HG03095 (cell line): Measurements from ENCODE around the gene SRP68.

Source experiments
- ATAC-seq: cut with Tn5 transposase; IDR thresholded peaks from one replicate; pipeline ENCODE4 v1.9.1; 2021; ENCODE audit warnings: moderate library complexity; ENCODE audit not compliant: unreplicated experiment

SRP68 gene

DNA sequence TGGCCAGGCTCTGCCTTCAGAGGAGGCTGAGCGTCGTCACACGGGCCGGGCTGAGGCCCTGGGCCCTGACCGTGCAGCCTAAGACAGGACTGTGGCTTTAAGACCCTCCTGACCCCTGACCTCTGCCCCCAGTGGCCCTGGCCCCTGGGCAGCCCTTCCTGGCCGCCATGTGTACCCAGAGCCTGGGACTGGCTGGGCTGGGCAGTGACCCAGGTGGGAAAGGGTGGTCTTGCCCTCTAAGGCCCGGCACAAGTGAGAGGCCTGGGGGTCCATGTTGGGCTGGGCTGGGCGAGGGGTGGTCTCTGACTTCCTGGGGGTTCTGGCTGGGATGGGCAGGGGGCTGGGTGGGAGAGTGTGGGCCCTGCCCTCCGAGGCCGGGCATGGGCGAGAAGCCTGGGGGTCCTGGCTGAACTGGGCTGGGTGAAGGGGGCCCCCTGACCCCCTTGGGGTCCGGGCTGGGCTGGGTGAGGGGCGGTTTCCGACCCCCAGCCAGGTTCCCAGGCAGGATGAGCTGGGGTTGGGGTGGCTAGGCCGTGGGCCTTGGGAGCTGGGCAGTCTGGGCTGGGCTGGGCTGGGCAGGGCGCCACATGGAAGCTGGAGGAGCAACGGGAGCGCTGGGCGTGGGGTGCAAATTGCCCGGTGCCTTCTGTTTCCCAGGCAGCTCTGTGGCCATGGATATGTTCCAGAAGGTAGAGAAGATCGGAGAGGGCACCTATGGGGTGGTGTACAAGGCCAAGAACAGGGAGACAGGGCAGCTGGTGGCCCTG lies 71.4 kb downstream of the SRP68 start, which contains the start of gene CDK3:
Gene CDK3 (plus strand): TSS at position 101 of the 767 bp plus-strand sequence. CDS start 571 bp downstream, at position 672.
- no peak for ATAC-seq

GRCh38 chr17:76000016-76000754 lies 72.1 kb downstream of the SRP68 start:
- no peak for ATAC-seq

DNA sequence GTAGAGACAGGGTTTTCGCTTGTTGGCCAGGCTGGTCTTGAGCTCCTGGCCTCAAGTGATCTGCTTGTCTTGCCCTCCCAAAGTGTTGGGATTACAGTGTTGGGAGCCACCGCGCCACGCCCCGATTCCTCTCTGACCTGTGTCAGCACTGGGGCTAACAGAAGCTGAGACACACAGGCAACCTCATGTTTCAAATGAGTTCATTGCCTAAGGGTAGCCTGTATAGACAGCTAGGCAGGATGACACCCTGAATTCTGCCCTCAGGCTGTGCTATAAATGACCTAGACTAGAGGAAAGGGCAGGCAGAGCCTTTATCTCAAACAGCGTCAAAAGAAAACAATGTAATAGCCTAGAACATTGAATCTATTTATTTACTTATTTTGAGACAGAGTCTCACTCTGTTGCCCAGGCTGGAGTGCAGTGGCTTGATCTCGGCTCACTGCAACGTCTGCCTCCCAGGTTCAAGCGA lies 74.0 kb downstream of the SRP68 start:
- no peak for ATAC-seq

DNA sequence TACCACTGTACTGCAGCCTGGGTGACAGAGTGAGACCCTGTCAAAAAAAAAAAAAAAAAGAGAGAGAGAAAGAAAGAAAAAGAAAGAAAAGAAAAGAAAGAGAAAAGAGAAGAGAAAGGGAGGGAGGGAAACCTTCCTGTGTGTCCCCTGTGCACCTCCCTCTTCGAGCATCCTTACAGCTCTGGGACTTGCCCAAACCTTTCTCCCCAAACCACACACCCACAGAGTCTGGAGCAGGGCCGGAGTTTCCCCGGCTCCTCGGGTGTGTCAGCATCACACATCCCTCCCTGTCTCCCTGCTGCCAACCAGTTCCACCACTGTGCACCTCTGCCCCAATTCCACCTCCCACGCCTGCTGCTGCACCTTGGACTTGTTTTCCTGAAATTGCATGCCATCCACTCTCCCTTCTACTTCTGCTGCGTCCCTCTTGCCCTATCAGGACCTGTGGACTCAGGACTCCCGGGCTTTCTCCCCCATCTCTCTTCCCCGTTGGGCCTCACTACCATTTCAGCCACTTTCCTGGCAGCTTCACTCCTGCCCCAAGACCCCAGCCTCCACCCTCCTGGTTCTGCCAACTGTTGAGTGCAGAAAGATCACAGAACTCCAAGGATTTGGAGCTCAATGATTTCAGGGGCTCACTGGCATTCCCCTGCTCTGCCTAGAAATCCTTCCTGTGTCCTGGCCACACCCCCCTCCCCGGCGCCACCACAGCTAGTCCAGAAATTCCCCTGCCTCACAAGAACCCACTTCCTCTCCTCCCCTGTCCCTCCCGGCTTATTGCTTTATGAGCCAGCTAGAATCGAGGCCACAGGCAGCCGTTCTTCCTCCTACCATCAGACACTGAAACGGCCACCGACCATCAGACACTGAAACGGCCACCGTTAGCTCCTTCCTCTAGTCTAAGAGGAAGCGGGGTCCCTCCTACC lies 75.4 kb downstream of the SRP68 start:
- no peak for ATAC-seq

- no peak for ATAC-seq
Measured at GRCh38 chr17:75995385-75995925, 76.9 kb downstream of the SRP68 start.

GRCh38 chr17:75994802-75995370 lies 77.4 kb downstream of the SRP68 start:
- ATAC-seq: no peak

- ATAC-seq: no peak
Measured at GRCh38 chr17:75991396-75991795, 80.9 kb downstream of the SRP68 start.
